SKM-1 (cell line): Measurements from ENCODE around the gene C3orf85.

Source experiments
- DNase-seq: peaks from one replicate; lab custom pipeline; 2025; ENCODE audit not compliant: unreplicated experiment; lab: John Stamatoyannopoulos, UW

The C3orf85 gene

GRCh38 chr3:109149078-109149477 lies 12.6 kb downstream of the C3orf85 start:
- no peak for DNase-seq

- no peak for DNase-seq
Measured at GRCh38 chr3:109152320-109152719, 15.8 kb downstream of the C3orf85 start.

GRCh38 chr3:109154979-109155378 lies 18.5 kb downstream of the C3orf85 start:
- DNase-seq: no peak

GRCh38 chr3:109155828-109156227 lies 19.3 kb downstream of the C3orf85 start:
- DNase-seq: no peak

GRCh38 chr3:109161487-109162123 lies 25.1 kb downstream of the C3orf85 start:
- DNase-seq: no peak

GRCh38 chr3:109165905-109166304 lies 29.4 kb downstream of the C3orf85 start:
- no peak for DNase-seq

- no peak for DNase-seq
Measured at GRCh38 chr3:109171479-109171878, 35.0 kb downstream of the C3orf85 start.

GRCh38 chr3:109175411-109175810 lies 38.9 kb downstream of the C3orf85 start:
- no peak for DNase-seq

GRCh38 chr3:109176726-109177125 lies 40.2 kb downstream of the C3orf85 start:
- no peak for DNase-seq

- no peak for DNase-seq
Measured at GRCh38 chr3:109177908-109178307, 41.4 kb downstream of the C3orf85 start.

GRCh38 chr3:109178708-109179107 lies 42.2 kb downstream of the C3orf85 start:
- DNase-seq: no peak

- DNase-seq: no peak
Measured at GRCh38 chr3:109184726-109185125, 48.2 kb downstream of the C3orf85 start.

GRCh38 chr3:109187390-109187789 lies 50.9 kb downstream of the C3orf85 start:
- DNase-seq: no peak

- no peak for DNase-seq
Measured at GRCh38 chr3:109188741-109189140, 52.2 kb downstream of the C3orf85 start.

- no peak for DNase-seq
Measured at GRCh38 chr3:109191421-109191820, 54.9 kb downstream of the C3orf85 start.

GRCh38 chr3:109195815-109196214 lies 59.3 kb downstream of the C3orf85 start:
- no peak for DNase-seq
